PFSK-1 (cell line): ENCODE data around the gene EMC7.

ENCODE experiments used
- POLR2AphosphoS5 ChIP-seq: IDR thresholded peaks from 2 replicates; pipeline ENCODE4 v1.6.1; 2012; ENCODE audit warnings: low read depth, mild to moderate bottlenecking, control low read depth, low read length, moderate library complexity
- REST ChIP-seq, 2 experiments: IDR thresholded peaks; 2 replicates each; pipeline versions ENCODE4 v1.6.1 to v1.8.0; 2011 to 2012; ENCODE audit warnings: low read depth in 2 of 2, low read length in 2 of 2, control low read depth in 1 of 2, inconsistent platforms in 1 of 2, mild to moderate bottlenecking in 1 of 2, moderate library complexity in 1 of 2; ENCODE audit not compliant: insufficient read depth in 1 of 2
- SIN3A ChIP-seq: IDR thresholded peaks from 2 replicates; pipeline ENCODE4 v1.6.1; 2012; ENCODE audit warnings: mild to moderate bottlenecking, low read length, moderate library complexity, borderline replicate concordance; ENCODE audit not compliant: insufficient read depth
- TAF1 ChIP-seq: IDR thresholded peaks from 2 replicates; pipeline ENCODE4 v1.6.1; 2012; ENCODE audit warnings: low read length, control low read depth, borderline replicate concordance; ENCODE audit not compliant: insufficient read depth

- TF ChIP-seq POLR2AphosphoS5 (no peak), SIN3A (no peak), REST (IDR thresholded peaks at IDR 0.05; ENCODE audit: insufficient read depth in 1 of 2, low read depth in 2 of 2, low read length in 2 of 2) (no peak), TAF1 (no peak)
Measured at GRCh38 chr15:34078900-34079299, 22.8 kb downstream of the EMC7 start.
